Measurements from ENCODE around the gene WDR13. TPM values are rescaled to one million over a fixed set of nuclear protein-coding genes. Genes with fewer than 3 reads are reported as not detected.
"Not testable (repeated sequence)": the region's sequence is repeated elsewhere in the genome, so short reads cannot be mapped to it uniquely, and the experiment has no call there.

Gene WDR13
- total RNA-seq, 4 donors from 2014 or later = 50.5 to 86.6 (median 68.5) TPM

DNA sequence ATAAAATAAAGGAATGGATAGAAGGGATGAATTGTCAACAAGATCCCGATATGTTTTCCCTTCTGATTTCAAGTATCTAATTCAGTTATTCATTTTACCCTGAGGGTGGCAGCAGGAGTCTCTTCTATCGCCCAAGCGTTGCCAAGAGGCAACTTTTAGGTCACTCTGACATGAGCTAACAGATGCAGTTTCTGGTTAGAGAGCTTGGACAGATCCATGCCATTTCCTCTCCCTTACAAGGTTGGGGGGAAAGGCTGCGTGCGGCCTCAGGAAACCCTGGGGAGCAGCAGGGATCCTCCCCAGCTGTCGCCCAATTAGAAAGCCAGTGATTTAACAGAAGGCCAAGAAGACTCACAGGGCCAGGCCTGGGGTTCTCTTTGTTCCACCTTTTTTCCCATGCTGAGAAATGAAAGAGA is 51.1 kb downstream of the WDR13 start:
- TF ChIP-seq, protein P1, sequence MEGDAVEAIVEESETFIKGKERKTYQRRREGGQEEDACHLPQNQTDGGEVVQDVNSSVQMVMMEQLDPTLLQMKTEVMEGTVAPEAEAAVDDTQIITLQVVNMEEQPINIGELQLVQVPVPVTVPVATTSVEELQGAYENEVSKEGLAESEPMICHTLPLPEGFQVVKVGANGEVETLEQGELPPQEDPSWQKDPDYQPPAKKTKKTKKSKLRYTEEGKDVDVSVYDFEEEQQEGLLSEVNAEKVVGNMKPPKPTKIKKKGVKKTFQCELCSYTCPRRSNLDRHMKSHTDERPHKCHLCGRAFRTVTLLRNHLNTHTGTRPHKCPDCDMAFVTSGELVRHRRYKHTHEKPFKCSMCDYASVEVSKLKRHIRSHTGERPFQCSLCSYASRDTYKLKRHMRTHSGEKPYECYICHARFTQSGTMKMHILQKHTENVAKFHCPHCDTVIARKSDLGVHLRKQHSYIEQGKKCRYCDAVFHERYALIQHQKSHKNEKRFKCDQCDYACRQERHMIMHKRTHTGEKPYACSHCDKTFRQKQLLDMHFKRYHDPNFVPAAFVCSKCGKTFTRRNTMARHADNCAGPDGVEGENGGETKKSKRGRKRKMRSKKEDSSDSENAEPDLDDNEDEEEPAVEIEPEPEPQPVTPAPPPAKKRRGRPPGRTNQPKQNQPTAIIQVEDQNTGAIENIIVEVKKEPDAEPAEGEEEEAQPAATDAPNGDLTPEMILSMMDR (IDR thresholded peaks at IDR 0.05) = peak in 3 of 6 experiments; percentile 5 to 23 (median 10)
- no peak for TF ChIP-seq POLR2A (IDR thresholded peaks at IDR 0.05)
- WGBS, 2 donors = 16 to 34% methylated on average over 4 to 6 of the region's 6 CpGs
- no peak for DNase-seq
- Histone ChIP-seq H3K36me3 (no peaks in the 10 kb centered on the region), H3K4me3 (no peak overlapping the region), H3K9me3 (no peaks in the 10 kb centered on the region), H3K27me3 (no peaks in the 10 kb centered on the region), H3K27ac (peak overlapping the region in 2 of 4 donors; percentile 21 to 29), H3K4me1 (no peaks in the 10 kb centered on the region)
- intact Hi-C loops (cut with DNase I) = no loop called here

DNA sequence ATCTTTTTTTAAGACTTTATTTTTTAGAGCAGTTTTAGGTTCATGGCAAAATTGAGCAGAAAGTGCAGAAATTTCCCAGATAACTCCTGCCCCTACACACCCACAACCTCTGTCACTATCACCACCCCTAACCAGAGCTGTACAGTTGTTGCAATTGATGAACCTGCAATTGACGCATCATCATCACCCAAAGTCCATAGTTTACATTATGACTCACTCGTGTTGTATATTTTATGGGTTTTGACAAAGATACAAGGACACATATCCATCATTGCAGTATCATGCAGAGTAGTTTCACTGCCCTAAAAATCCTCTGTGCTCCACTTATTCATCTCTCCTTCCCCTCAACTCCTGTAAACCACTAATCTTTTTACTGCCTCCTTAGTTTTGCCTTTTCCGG is 51.8 kb downstream of the WDR13 start:
- no peaks in the 10 kb centered on the region for H3K27me3 ChIP-seq
- H3K27ac ChIP-seq = peak overlapping the region in 1 of 4 donors; percentile 21
- no peaks in the 10 kb centered on the region for H3K4me1 ChIP-seq
- TF ChIP-seq POLR2A (IDR thresholded peaks at IDR 0.05) = no peak
- TF ChIP-seq, protein P1 (IDR thresholded peaks at IDR 0.05) = no peak
- no peak for DNase-seq
- intact Hi-C loops (cut with DNase I) = no loop called here
- no peaks in the 10 kb centered on the region for H3K9me3 ChIP-seq
- WGBS, 2 donors = 57 to 65% methylated on average over 3 of the region's 3 CpGs
- H3K36me3 ChIP-seq = no peaks in the 10 kb centered on the region
- H3K4me3 ChIP-seq = no peak overlapping the region

DNA sequence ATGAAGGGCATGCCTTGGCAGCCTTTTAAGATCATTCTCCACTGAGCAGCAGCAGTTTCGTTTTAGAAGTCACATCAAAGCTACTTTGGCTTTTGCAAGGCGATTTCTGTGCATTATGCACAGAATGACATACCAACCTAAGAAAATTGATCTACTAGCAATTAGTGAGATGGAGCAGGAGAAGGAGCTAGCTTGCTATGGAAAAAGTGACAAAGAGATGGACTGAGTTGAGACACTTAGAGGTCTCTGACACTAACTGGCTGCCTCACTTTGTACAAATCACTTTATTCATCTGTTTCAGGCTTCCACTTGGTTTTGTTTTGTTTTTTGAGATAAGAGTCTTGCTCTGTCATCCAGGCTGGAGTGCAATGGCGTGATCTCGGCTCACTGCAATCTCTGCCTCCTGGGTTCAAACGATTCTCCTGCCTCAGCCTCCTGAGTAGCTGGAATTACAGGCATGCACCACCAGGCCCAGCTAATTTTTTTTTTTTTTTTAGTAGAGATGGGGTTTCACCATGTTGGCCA is 54.8 kb downstream of the WDR13 start:
- H3K27ac ChIP-seq; H3K4me1 ChIP-seq; H3K4me3 ChIP-seq; H3K27me3 ChIP-seq; DNase-seq; intact Hi-C loops (cut with DNase I); H3K9me3 ChIP-seq; H3K36me3 ChIP-seq: not testable (repeated sequence)
- WGBS, 2 donors = 54 to 68% methylated on average over 5 of the region's 5 CpGs

DNA sequence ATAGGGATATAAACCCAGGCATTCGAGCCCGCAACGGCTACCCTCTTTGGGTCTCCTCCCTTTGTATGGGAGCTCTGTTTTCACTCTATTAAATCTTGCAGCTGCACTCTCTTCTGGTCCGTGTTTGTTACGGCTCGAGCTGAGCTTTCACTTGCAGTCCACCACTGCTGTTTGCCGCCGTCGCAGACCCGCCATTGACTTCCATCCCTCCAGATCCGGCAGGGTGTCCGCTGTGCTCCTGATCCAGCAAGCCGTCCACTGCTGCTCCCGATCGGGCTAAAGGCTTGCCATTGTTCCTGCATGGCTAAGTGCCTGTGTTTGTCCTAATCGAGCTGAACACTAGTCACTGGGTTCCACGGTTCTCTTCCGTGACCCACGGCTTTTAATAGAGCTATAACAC is 57.5 kb downstream of the WDR13 start:
- H3K9me3 ChIP-seq; H3K27me3 ChIP-seq; intact Hi-C loops (cut with DNase I); H3K27ac ChIP-seq; H3K36me3 ChIP-seq; DNase-seq; H3K4me1 ChIP-seq: not testable (repeated sequence)
- WGBS, 2 donors = 33 to 75% methylated on average over 6 to 17 of the region's 19 CpGs
- H3K4me3 ChIP-seq = peak overlapping the region in 1 of 4 donors; percentile 26

Small RNA genes within 50 kb of the gene (small RNA-seq; reads per million reads assigned to genes)
- gene MRPL32P1 = 0 reads per million in 4 donors

Other genes starting within 250 kb of the WDR13 start
- not detected for gene SSX3, start 240.8 kb upstream of the WDR13 start, total RNA-seq
- gene SSX4, start 214.0 kb upstream of the WDR13 start, total RNA-seq = not detected
- gene SSX4B, start 185.5 kb upstream of the WDR13 start, total RNA-seq = not detected
- gene SLC38A5, start 127.2 kb upstream of the WDR13 start, total RNA-seq = 10 to 100 TPM in 3 of 4 donors, 1 to 10 TPM in 1; 9.6 to 25.4 (median 24.7) TPM
- 10 to 100 TPM; 33.4 to 61.8 (median 45.8) TPM for gene FTSJ1, start 121.3 kb upstream of the WDR13 start, total RNA-seq
- 10 to 100 TPM; 11.2 to 25.8 (median 17.6) TPM for gene PORCN, start 88.5 kb upstream of the WDR13 start, total RNA-seq
- 100 to 1,000 TPM in 1 of 4 donors, 10 to 100 TPM in 3; 60.8 to 119 (median 87.1) TPM for gene EBP, start 75.7 kb upstream of the WDR13 start, total RNA-seq
- gene TBC1D25, start 57.8 kb upstream of the WDR13 start, total RNA-seq = 10 to 100 TPM in 1 of 4 donors, 1 to 10 TPM in 3; 5.5 to 11.7 (median 8.5) TPM
- 100 to 1,000 TPM; 110 to 220 (median 214) TPM for gene RBM3, start 23.0 kb upstream of the WDR13 start, total RNA-seq
- gene WAS, start 86.3 kb downstream of the WDR13 start, total RNA-seq = 1 to 10 TPM; 1.2 to 7.1 (median 3.7) TPM
- 10 to 100 TPM in 1 of 4 donors, 1 to 10 TPM in 3; 4.6 to 12.1 (median 8.2) TPM for gene SUV39H1, start 99.2 kb downstream of the WDR13 start, total RNA-seq
- not detected for gene GLOD5, start 164.3 kb downstream of the WDR13 start, total RNA-seq
- gene GATA1, start 189.1 kb downstream of the WDR13 start, total RNA-seq = not detected
- 10 to 100 TPM; 39.9 to 54.9 (median 48.2) TPM for gene HDAC6, start 204.6 kb downstream of the WDR13 start, total RNA-seq
- not detected for gene ERAS, start 229.0 kb downstream of the WDR13 start, total RNA-seq
- 1 to 10 TPM in 2 of 4 donors, under 1 TPM in 1, not detected in 1; 0.44 to 2.3 (median 1.3) TPM for gene PCSK1N, start 238.1 kb downstream of the WDR13 start, total RNA-seq